ENCODE results near the gene DCDC2C. TPM values are rescaled to one million over a fixed set of nuclear protein-coding genes. Genes with fewer than 3 reads are reported as not detected.
"Not testable (repeated sequence)": the region's sequence is repeated elsewhere in the genome, so short reads cannot be mapped to it uniquely, and the experiment has no call there.

DCDC2C gene
- total RNA-seq, 2 experiments from 2014 or later: not detected

- H3K27ac Mint-ChIP-seq: no peak overlapping the region
- no peak for DNase-seq
- H3K27me3 Mint-ChIP-seq: no peaks in the 10 kb centered on the region
- ChIA-PET POLR2A (no interaction called here), CTCF (no interaction called here)
- H3K36me3 Mint-ChIP-seq (ENCODE audit: low read depth): no peaks in the 10 kb centered on the region
- peaks cover 12% of the 10 kb centered on the region for H3K4me1 Mint-ChIP-seq
- no peaks in the 10 kb centered on the region for H3K9me3 Mint-ChIP-seq
- H3K4me3 Mint-ChIP-seq: no peak overlapping the region
These were observed 81.4 kb downstream of the DCDC2C start for GRCh38 chr2:3784731-3785130.

DNA sequence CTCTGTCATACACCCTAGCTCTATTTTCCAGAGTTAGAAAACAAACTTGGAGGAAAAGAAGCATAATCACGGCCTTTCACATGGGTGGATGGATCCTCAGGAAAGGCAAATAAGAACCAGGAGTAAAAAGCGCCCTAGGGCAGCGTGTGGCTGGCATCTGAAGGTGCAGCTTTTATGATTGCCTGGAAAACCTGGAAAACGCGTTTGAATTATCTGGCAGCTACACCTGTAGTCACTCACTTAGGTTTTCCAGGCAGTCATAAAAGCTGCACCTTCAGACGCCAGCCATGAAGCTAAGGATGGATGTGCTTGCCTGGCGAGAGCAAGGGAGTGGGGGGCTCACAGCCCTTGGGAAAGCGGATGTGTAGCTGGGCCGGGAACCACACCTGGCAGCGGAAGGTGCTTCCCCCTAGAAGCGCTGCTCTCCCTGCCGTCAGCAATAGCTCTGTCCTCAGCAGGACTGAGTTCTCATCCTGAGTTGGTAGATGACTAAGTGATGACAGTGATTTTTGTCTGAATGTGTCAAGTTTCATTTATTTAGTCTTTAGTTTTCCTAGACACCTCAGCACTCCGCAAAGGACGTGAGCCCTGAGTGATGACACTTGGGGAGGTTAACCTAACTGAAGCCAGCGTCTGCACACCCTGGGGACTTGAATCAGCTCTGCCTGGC lies 82.0 kb downstream of the DCDC2C start:
- ChIA-PET CTCF (no interaction called here), POLR2A (no interaction called here)
- Mint-ChIP-seq H3K4me3 (no peak overlapping the region), H3K4me1 (peaks cover 6% of the 10 kb centered on the region), H3K27me3 (no peaks in the 10 kb centered on the region), H3K27ac (no peak overlapping the region), H3K36me3 (ENCODE audit: low read depth) (no peaks in the 10 kb centered on the region), H3K9me3 (no peaks in the 10 kb centered on the region)
- DNase-seq: no peak

- Mint-ChIP-seq H3K9me3 (no peaks in the 10 kb centered on the region), H3K27ac (no peak overlapping the region), H3K36me3 (ENCODE audit: low read depth) (no peaks in the 10 kb centered on the region), H3K4me3 (no peak overlapping the region), H3K4me1 (peaks cover under 1% of the 10 kb centered on the region), H3K27me3 (no peaks in the 10 kb centered on the region)
- POLR2A ChIA-PET: no interaction called here
- no peak for DNase-seq
- CTCF ChIA-PET: no interaction called here
These were observed 82.5 kb downstream of the DCDC2C start for GRCh38 chr2:3785890-3786273.

GRCh38 chr2:3787768-3788167 lies 84.4 kb downstream of the DCDC2C start:
- no peak overlapping the region for H3K27ac Mint-ChIP-seq
- no peaks in the 10 kb centered on the region for H3K4me1 Mint-ChIP-seq
- ChIA-PET POLR2A (no interaction called here), CTCF (no interaction called here)
- H3K36me3 Mint-ChIP-seq (ENCODE audit: low read depth): no peaks in the 10 kb centered on the region
- no peak for DNase-seq
- no peaks in the 10 kb centered on the region for H3K9me3 Mint-ChIP-seq
- H3K27me3 Mint-ChIP-seq: no peaks in the 10 kb centered on the region
- no peak overlapping the region for H3K4me3 Mint-ChIP-seq

DNA sequence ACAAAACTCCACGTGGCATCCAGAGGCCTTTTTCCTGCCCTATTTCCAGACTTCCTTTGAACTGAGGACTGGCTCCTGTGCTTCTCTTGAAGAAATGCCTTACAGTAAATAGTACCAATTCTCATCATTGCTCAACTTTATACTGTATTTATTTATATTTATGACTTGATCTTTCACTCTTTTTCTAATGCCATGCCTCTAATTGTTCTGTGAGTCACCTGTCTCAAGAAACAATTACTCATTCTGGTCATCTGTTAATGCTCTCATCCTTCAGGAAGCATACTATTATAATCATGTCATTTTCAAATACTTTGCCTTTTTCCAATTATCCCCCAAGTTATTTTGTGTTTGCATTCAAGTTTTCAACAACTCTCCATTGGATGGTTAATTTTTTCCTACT lies 85.9 kb downstream of the DCDC2C start:
- no peaks in the 10 kb centered on the region for H3K36me3 Mint-ChIP-seq (ENCODE audit: low read depth)
- no peaks in the 10 kb centered on the region for H3K27me3 Mint-ChIP-seq
- DNase-seq: no peak
- H3K9me3 Mint-ChIP-seq: no peaks in the 10 kb centered on the region
- POLR2A ChIA-PET: no interaction called here
- CTCF ChIA-PET: no interaction called here
- H3K27ac Mint-ChIP-seq: no peak overlapping the region
- no peaks in the 10 kb centered on the region for H3K4me1 Mint-ChIP-seq
- no peak overlapping the region for H3K4me3 Mint-ChIP-seq

DNA sequence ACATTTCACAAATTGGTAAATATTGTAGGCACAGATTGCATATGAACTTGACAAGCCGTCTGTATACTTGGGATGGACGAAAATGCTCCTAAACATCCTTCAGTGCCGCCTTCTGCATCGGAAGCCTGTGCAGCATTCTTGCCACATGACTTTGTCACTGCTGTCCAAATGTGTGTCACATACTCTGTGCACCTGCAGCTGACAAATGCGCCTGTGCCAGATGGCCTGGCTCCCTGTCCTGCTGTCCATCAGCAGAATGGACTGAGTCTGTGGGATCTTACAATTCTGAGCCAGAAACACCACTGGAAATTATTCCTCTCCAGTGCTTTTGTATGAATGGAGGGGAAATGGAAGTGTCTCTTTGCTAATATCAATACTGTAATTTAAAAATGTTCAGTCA lies 89.9 kb downstream of the DCDC2C start:
- DNase-seq: no peak
- Mint-ChIP-seq H3K27me3 (no peaks in the 10 kb centered on the region), H3K27ac (no peak overlapping the region), H3K9me3 (no peaks in the 10 kb centered on the region), H3K36me3 (ENCODE audit: low read depth) (no peaks in the 10 kb centered on the region), H3K4me1 (no peaks in the 10 kb centered on the region), H3K4me3 (no peak overlapping the region)
- ChIA-PET CTCF (no interaction called here), POLR2A (no interaction called here)

DNA sequence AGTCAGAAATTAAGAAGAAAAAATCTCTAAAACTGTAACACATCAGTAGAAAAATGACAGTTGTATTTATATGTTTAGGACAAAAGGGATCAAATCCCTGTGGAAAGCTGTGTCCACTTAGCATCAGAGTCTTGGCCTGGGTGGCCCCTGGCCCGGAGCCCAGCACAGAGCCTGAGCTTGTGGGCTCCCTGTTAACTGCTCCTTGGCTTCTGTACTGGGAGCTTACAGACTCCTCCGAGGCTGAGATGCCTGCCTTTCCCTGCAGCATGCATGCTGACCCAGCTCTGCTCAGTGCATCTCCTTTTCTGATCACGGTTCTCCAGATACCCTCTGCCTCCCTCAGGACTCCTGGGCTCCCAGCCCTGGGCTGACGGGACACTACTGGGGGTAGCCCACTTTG lies 98.1 kb downstream of the DCDC2C start:
- no peaks in the 10 kb centered on the region for H3K4me1 Mint-ChIP-seq
- H3K27me3 Mint-ChIP-seq: no peaks in the 10 kb centered on the region
- ChIA-PET POLR2A (no interaction called here), CTCF (no interaction called here)
- H3K9me3 Mint-ChIP-seq: no peaks in the 10 kb centered on the region
- no peak overlapping the region for H3K27ac Mint-ChIP-seq
- no peaks in the 10 kb centered on the region for H3K36me3 Mint-ChIP-seq (ENCODE audit: low read depth)
- no peak overlapping the region for H3K4me3 Mint-ChIP-seq
- no peak for DNase-seq

DNA sequence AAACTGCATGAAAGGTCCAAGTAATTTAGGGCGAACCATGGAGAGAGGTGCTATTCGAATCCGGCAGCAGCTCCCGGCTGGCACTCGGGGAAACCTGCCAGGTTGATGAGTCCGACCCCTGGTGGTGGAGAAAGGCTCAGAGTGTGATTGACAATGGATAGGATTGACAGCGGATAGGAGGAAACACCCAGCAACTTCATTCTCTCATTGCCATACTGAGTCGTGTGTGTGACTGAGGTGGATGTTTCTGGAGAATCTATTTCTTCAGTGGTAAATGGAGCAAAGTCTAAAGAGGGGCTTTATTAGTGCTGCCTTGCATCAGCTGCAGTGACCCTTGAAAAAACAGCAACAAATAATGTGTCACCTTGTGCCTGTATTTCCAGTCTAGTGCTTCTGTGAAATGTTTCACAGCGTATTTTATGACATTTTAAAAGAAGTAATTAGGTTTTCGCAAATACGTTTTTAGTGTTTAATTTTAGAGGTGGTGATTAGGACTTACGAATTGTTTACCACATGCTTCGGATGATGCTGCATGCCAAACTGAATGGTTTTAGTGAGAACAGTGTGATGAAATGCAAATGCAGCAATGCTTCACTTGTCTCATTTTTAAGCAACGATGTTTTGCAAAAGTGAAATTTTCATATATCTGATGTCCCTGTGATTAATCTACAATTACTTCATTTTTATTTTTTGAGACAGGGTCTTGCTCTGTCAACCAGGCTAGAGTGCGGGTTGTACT lies 102.0 kb downstream of the DCDC2C start:
- CTCF ChIA-PET: no interaction called here
- H3K36me3 Mint-ChIP-seq (ENCODE audit: low read depth): no peaks in the 10 kb centered on the region

GRCh38 chr2:3806168-3806567 lies 102.8 kb downstream of the DCDC2C start:
- no peak for DNase-seq
- ChIA-PET POLR2A (interaction anchor here (0.7 kb wide), 1 partner anchor 75 kb away, joined by 5 read pairs; no protein-coding TSS in a partner anchor), CTCF (no interaction called here)
- no peaks in the 10 kb centered on the region for H3K27me3 Mint-ChIP-seq
- no peak overlapping the region for H3K4me3 Mint-ChIP-seq
- H3K4me1 Mint-ChIP-seq: no peaks in the 10 kb centered on the region
- H3K36me3 Mint-ChIP-seq (ENCODE audit: low read depth): no peaks in the 10 kb centered on the region
- H3K9me3 Mint-ChIP-seq: no peaks in the 10 kb centered on the region
- no peak overlapping the region for H3K27ac Mint-ChIP-seq

More for the DNA sequence above, 102.0 kb downstream of the DCDC2C start:
- Mint-ChIP-seq H3K4me1 (no peaks in the 10 kb centered on the region), H3K27me3 (no peaks in the 10 kb centered on the region), H3K9me3 (no peaks in the 10 kb centered on the region), H3K27ac (no peak overlapping the region), H3K4me3 (no peak overlapping the region)
- no peak for DNase-seq
- POLR2A ChIA-PET: no interaction called here

DNA sequence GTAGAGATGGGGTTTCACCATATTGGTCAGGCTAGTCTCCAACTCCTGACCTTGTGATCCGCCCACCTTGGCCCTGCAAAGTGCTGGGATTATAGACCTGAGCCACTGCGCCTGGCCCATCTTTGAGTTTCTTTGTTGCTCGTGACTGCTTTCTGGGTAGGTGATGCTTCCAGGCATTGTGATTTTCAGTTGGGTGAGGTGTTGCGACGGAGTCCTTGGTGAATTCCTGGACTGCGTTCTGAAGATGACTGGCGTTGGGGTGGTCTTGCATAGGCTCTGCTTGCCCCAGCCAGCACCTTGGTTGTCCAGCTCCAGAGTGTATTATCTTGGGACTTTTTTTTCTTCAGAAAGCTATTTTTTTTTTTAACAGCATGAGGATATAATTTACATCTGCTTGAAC lies 103.4 kb downstream of the DCDC2C start:
- CTCF ChIA-PET: no interaction called here

DNA sequence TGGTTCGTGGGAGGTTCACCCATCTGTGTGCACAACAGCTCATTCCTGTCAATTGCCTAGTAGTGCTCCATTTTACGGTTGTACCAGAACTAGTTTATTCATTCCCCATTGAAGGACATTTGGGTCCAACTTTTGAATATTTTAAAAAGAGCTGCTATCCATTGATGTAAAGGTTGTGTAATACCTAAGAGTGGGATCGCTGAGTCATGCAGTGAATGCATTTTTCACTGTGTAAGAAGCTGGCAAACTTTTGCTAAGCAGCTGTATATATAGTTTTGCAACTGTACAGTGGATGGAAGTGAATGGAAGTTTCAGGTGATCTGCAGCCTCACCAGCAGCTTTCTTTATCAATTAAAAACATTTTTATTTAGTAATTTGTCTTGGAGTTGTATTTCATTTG lies 104.5 kb downstream of the DCDC2C start:
- POLR2A ChIA-PET: no interaction called here
- no peak for DNase-seq
- H3K9me3 Mint-ChIP-seq: no peaks in the 10 kb centered on the region
- H3K4me3 Mint-ChIP-seq: no peak overlapping the region
- CTCF ChIA-PET: interaction anchor here (1.0 kb wide), 1 partner anchor 80 kb away, joined by 3 read pairs; no protein-coding TSS in a partner anchor
- H3K27me3 Mint-ChIP-seq: no peaks in the 10 kb centered on the region
- H3K27ac Mint-ChIP-seq: no peak overlapping the region
- H3K4me1 Mint-ChIP-seq: no peaks in the 10 kb centered on the region
- H3K36me3 Mint-ChIP-seq (ENCODE audit: low read depth): no peaks in the 10 kb centered on the region

More for the DNA sequence above, 103.4 kb downstream of the DCDC2C start:
- POLR2A ChIA-PET: interaction anchor here (0.7 kb wide), 1 partner anchor 76 kb away, joined by 5 read pairs; no protein-coding TSS in a partner anchor
- H3K27me3 Mint-ChIP-seq: no peaks in the 10 kb centered on the region
- no peak overlapping the region for H3K4me3 Mint-ChIP-seq
- no peaks in the 10 kb centered on the region for H3K36me3 Mint-ChIP-seq (ENCODE audit: low read depth)
- no peaks in the 10 kb centered on the region for H3K9me3 Mint-ChIP-seq
- H3K4me1 Mint-ChIP-seq: no peaks in the 10 kb centered on the region
- no peak overlapping the region for H3K27ac Mint-ChIP-seq
- no peak for DNase-seq

DNA sequence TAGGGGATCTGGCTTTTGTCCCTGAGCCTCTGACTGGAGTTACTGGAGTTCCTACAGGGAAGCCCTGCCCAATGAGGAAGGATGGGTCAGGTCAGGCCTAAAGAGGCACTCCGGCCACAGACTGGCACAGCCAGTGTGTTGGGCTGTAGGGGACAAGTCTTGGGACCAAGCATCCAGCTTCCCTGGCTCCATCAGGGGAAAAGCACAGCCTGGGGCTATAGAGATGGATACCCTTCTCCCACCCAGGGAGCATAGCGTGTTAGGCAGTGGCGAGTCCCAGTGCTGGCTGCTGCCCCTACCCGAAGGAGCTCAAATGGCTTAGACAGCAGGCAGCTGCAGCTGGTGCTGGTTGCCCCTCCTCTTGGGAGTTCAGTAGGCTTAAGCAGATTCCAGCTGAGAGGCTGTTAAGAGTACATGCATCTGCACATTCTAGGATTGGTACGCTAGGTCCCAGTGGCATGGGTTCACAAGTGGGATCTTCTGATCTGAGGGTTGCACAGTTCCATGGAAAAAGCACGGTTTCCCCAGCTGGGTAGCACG lies 111.4 kb downstream of the DCDC2C start:
- Mint-ChIP-seq H3K4me3 (no peak overlapping the region), H3K36me3 (ENCODE audit: low read depth) (no peaks in the 10 kb centered on the region), H3K9me3 (peaks cover 4% of the 10 kb centered on the region), H3K27me3 (no peaks in the 10 kb centered on the region), H3K27ac (no peak overlapping the region), H3K4me1 (no peaks in the 10 kb centered on the region)
- POLR2A ChIA-PET: no interaction called here
- DNase-seq: no peak
- CTCF ChIA-PET: no interaction called here

DNA sequence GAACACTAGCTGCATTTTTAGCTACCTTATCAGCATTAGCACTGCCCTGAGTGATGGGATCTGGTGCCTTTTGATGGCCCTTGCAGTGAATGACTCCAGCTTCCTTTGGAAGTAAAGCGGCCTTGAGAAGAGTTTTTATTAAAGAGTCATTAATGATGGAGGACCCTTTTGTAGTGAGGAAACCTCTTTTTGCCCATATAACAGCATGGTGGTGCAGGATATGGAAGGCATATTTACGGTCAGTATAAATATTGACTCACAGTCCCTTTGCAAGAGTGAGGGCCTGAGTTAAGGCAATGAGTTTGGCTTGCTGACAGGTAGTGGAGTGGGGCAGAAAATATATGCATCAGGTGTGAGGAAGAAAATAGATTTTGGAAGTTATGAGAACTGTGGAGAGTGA lies 113.8 kb downstream of the DCDC2C start:
- H3K9me3 Mint-ChIP-seq; H3K4me1 Mint-ChIP-seq; H3K27me3 Mint-ChIP-seq; H3K36me3 Mint-ChIP-seq (ENCODE audit: low read depth); H3K27ac Mint-ChIP-seq; DNase-seq; POLR2A ChIA-PET; CTCF ChIA-PET; H3K4me3 Mint-ChIP-seq: not testable (repeated sequence)

- H3K4me1 Mint-ChIP-seq: no peaks in the 10 kb centered on the region
- peaks cover 6% of the 10 kb centered on the region for H3K9me3 Mint-ChIP-seq
- H3K27ac Mint-ChIP-seq: no peak overlapping the region
- POLR2A ChIA-PET: no interaction called here
- CTCF ChIA-PET: no interaction called here
- H3K36me3 Mint-ChIP-seq (ENCODE audit: low read depth): no peaks in the 10 kb centered on the region
- DNase-seq: no peak
- H3K4me3 Mint-ChIP-seq: no peak overlapping the region
- peaks cover 2% of the 10 kb centered on the region for H3K27me3 Mint-ChIP-seq
These were observed 120.4 kb downstream of the DCDC2C start for GRCh38 chr2:3823748-3824147.
